ENCODE results near the gene PIEZO1.

DNA sequence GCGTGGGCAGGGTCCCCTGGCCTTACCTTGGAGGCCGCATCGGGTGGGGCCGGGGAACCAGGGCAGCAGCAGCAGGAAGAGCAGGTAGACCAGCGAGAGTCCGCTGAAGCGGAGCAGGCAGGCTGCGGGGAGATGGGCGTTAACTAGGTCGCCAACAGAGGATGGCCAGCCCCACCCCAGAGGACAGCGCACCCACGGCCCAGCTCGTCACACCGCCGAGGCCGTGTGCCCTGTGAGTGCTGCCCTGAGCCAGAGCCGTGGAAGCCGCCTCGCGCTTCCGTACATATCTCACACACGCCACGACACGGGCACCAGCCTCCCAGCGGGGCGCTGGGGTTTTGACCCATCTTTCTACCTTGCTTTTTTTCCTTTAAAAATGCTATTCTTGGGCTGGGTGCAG is 35.7 kb downstream of the PIEZO1 start:
- TF ChIP-seq, protein P1, sequence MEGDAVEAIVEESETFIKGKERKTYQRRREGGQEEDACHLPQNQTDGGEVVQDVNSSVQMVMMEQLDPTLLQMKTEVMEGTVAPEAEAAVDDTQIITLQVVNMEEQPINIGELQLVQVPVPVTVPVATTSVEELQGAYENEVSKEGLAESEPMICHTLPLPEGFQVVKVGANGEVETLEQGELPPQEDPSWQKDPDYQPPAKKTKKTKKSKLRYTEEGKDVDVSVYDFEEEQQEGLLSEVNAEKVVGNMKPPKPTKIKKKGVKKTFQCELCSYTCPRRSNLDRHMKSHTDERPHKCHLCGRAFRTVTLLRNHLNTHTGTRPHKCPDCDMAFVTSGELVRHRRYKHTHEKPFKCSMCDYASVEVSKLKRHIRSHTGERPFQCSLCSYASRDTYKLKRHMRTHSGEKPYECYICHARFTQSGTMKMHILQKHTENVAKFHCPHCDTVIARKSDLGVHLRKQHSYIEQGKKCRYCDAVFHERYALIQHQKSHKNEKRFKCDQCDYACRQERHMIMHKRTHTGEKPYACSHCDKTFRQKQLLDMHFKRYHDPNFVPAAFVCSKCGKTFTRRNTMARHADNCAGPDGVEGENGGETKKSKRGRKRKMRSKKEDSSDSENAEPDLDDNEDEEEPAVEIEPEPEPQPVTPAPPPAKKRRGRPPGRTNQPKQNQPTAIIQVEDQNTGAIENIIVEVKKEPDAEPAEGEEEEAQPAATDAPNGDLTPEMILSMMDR (IDR thresholded peaks at IDR 0.05), result no peak
- no peak for TF ChIP-seq ZFX (IDR thresholded peaks at IDR 0.05; ENCODE audit: borderline replicate concordance)

Measured in 22Rv1 (cell line).